Upper lobe of left lung (tissue), 6 donors: ENCODE results near the gene OR1M1. TPM values are rescaled to one million over a fixed set of nuclear protein-coding genes. Genes with fewer than 3 reads are reported as not detected.
"Not testable (repeated sequence)": the region's sequence is repeated elsewhere in the genome, so short reads cannot be mapped to it uniquely, and the experiment has no call there.

Source experiments
- ATAC-seq, 2 donors: fragments of 200-7000 bp; cut with Tn5 transposase; one replicate each; pipeline ENCODE4 v1.9.1; 2022; ENCODE audit warnings: mild to moderate bottlenecking in 2 of 2, moderate library complexity in 2 of 2; ENCODE audit not compliant: low FRiP score in 2 of 2
- DNase-seq, 2 donors: peaks; one replicate each; pipeline ENCODE4 v3.0.0-alpha.2; 2019 to 2020
- H3K27ac ChIP-seq, 4 donors: fragments of 200-600 bp; sonication (generic); one replicate each; pipeline ENCODE4 v1.5.1; 2016 to 2019
- H3K27me3 ChIP-seq, 4 donors: fragments of 200-600 bp; sonication (generic); one replicate each; pipeline ENCODE4 v1.5.1; 2017 to 2019
- H3K36me3 ChIP-seq, 4 donors: fragments of 200-600 bp; sonication (generic); one replicate each; pipeline ENCODE4 v1.5.1; 2016 to 2019
- H3K4me1 ChIP-seq, 4 donors: fragments of 200-600 bp; sonication (generic); one replicate each; pipeline ENCODE4 v1.5.1; 2018 to 2019
- H3K4me3 ChIP-seq, 4 donors: fragments of 200-600 bp; sonication (generic); one replicate each; pipeline ENCODE4 v1.5.1; 2017 to 2019; ENCODE audit warnings: mild to moderate bottlenecking in 2 of 4, moderate library complexity in 1 of 4
- H3K9me3 ChIP-seq, 4 donors: fragments of 200-600 bp; sonication (generic); one replicate each; pipeline ENCODE4 v1.5.1; 2018 to 2019
- CTCF ChIP-seq, 6 experiments: fragments of 450-650 bp in 4 of 6; fragments of 200-600 bp in 2 of 6; sonication (generic) in 2 of 6; IDR thresholded peaks; one replicate each; pipeline ENCODE4 v1.5.1; 2016 to 2019; ENCODE audit warnings: antibody characterized with exemption in 6 of 6
- EP300 ChIP-seq, 4 donors: sonication (generic); formaldehyde crosslinking; IDR thresholded peaks; one replicate each; pipeline ENCODE4 v1.5.1; 2017; ENCODE audit warnings: antibody characterized with exemption in 4 of 4, control low read depth in 2 of 4
- POLR2A ChIP-seq, 4 donors: fragments of 450-650 bp; IDR thresholded peaks; one replicate each; pipeline ENCODE4 v1.5.1; 2016 to 2017; ENCODE audit warnings: antibody characterized with exemption in 4 of 4, mild to moderate bottlenecking in 2 of 4
- POLR2AphosphoS5 ChIP-seq, 2 donors: sonication (generic); formaldehyde crosslinking; IDR thresholded peaks; one replicate each; pipeline ENCODE4 v1.5.1; 2017; ENCODE audit warnings: antibody characterized with exemption in 2 of 2
- WGBS, 2 donors: methylation state at CpG; one replicate each; pipeline ENCODE4 v1.1.5; 2017 to 2018; 5-methylcytosine and 5-hydroxymethylcytosine counted together
- total RNA-seq, 6 donors: library from RNA; depleted of rRNA in 4 of 6; stranded (reverse); fragments of >200 nt in 4 of 6; gene quantifications; one replicate each; pipeline versions ENCODE4 v1.1.0 to v1.2.1, GENCODE V29; 2016 to 2021
- donor health status: DM: no; HTN: no; CAD: no; lungs with moderate emphysema.
- donor health status: DM: no; HTN: yes; CAD: no; lungs with severe emphysema.

The OR1M1 gene
- total RNA-seq, 6 donors from 2014 or later: not detected

- no peak for DNase-seq
- WGBS, 2 donors: 83 to 92% methylated on average over 8 of the region's 8 CpGs
- Histone ChIP-seq H3K4me1 (no peaks in the 10 kb centered on the region), H3K9me3 (no peaks in the 10 kb centered on the region), H3K27ac (no peak overlapping the region), H3K36me3 (no peaks in the 10 kb centered on the region), H3K27me3 (no peaks in the 10 kb centered on the region), H3K4me3 (no peak overlapping the region)
- TF ChIP-seq POLR2AphosphoS5 (IDR thresholded peaks at IDR 0.05) (no peak), CTCF (IDR thresholded peaks at IDR 0.05) (no peak), EP300 (IDR thresholded peaks at IDR 0.05) (no peak), POLR2A (IDR thresholded peaks at IDR 0.05) (no peak)
- no peak for ATAC-seq
Measured at GRCh38 chr19:9061879-9062278, 25.0 kb upstream of the OR1M1 start.

GRCh38 chr19:9065457-9066014, 21.3 kb upstream of the OR1M1 start:
- H3K27ac ChIP-seq: no peak overlapping the region
- H3K9me3 ChIP-seq: no peaks in the 10 kb centered on the region
- ATAC-seq: no peak
- WGBS, 2 donors: 78 to 86% methylated on average over 6 to 12 of the region's 12 CpGs
- H3K4me1 ChIP-seq: no peaks in the 10 kb centered on the region
- no peaks in the 10 kb centered on the region for H3K27me3 ChIP-seq
- no peak for TF ChIP-seq POLR2A (IDR thresholded peaks at IDR 0.05)
- DNase-seq: peak in 1 of 2 donors; percentile 55
- H3K36me3 ChIP-seq: no peaks in the 10 kb centered on the region
- H3K4me3 ChIP-seq: no peak overlapping the region

GRCh38 chr19:9070066-9070465, 16.8 kb upstream of the OR1M1 start:
- H3K36me3 ChIP-seq: no peaks in the 10 kb centered on the region
- 35 to 51% methylated on average over 5 of the region's 5 CpGs for WGBS, 2 donors
- no peak overlapping the region for H3K27ac ChIP-seq
- no peaks in the 10 kb centered on the region for H3K4me1 ChIP-seq
- no peaks in the 10 kb centered on the region for H3K27me3 ChIP-seq
- DNase-seq (no peak), ATAC-seq (no peak)
- TF ChIP-seq CTCF (IDR thresholded peaks at IDR 0.05): no peak
- TF ChIP-seq POLR2AphosphoS5 (IDR thresholded peaks at IDR 0.05): no peak
- TF ChIP-seq POLR2A (IDR thresholded peaks at IDR 0.05): no peak
- TF ChIP-seq EP300 (IDR thresholded peaks at IDR 0.05): no peak
- H3K9me3 ChIP-seq: no peaks in the 10 kb centered on the region
- no peak overlapping the region for H3K4me3 ChIP-seq

GRCh38 chr19:9071720-9072119, 15.1 kb upstream of the OR1M1 start:
- H3K4me1 ChIP-seq, DNase-seq, H3K9me3 ChIP-seq, H3K27ac ChIP-seq, H3K4me3 ChIP-seq, H3K27me3 ChIP-seq, H3K36me3 ChIP-seq, ATAC-seq: not testable (repeated sequence)
- WGBS, 2 donors: 89% methylated on average over 6 of the region's 6 CpGs

GRCh38 chr19:9073806-9074205, 13.1 kb upstream of the OR1M1 start:
- 57 to 70% methylated on average over 6 of the region's 6 CpGs for WGBS, 2 donors
- H3K4me1 ChIP-seq: peaks cover 0 to 4% (median 1%) of the 10 kb centered on the region in 4 donors
- no peak for DNase-seq
- H3K36me3 ChIP-seq: no peaks in the 10 kb centered on the region
- no peaks in the 10 kb centered on the region for H3K9me3 ChIP-seq
- no peak for TF ChIP-seq CTCF (IDR thresholded peaks at IDR 0.05)
- no peak for TF ChIP-seq EP300 (IDR thresholded peaks at IDR 0.05)
- TF ChIP-seq POLR2AphosphoS5 (IDR thresholded peaks at IDR 0.05): no peak
- no peak for TF ChIP-seq POLR2A (IDR thresholded peaks at IDR 0.05)
- no peak overlapping the region for H3K4me3 ChIP-seq
- no peak overlapping the region for H3K27ac ChIP-seq
- ATAC-seq: no peak
- H3K27me3 ChIP-seq: no peaks in the 10 kb centered on the region
